SK-N-SH (cell line): ENCODE measurements around the gene HOTAIR. TPM values are rescaled to one million over a fixed set of nuclear protein-coding genes. Genes with fewer than 3 reads are reported as not detected.

ENCODE experiments used
- CTCF ChIA-PET: fragments of 300-600, 350-600 bp; formaldehyde crosslinking; extraction: SDS; loops from one replicate; lab custom pipeline; 2021; lab: Yijun Ruan, JAX
- POLR2A ChIA-PET: fragments of 350-600 bp; sonication (Branson Sonifier 250); formaldehyde crosslinking; extraction: SDS; loops from one replicate; lab custom pipeline; 2020; ENCODE audit warnings: antibody characterized with exemption, inconsistent platforms; lab: Yijun Ruan, JAX
- DNase-seq: peaks from one replicate; pipeline ENCODE4 v3.0.0; 2012
- H2AFZ ChIP-seq: fragments of 200-600 bp; sonication (generic); 2 replicates; pipeline ENCODE4 v1.8.1; 2016; ENCODE audit warnings: antibody characterized with exemption, mild to moderate bottlenecking, low read depth
- H3F3A ChIP-seq: fragments of 200-600 bp; sonication (generic); replicated peaks from 2 replicates; pipeline ENCODE3; 2016; ENCODE audit warnings: antibody characterized with exemption, mild to moderate bottlenecking; ENCODE audit not compliant: insufficient read depth
- H3K27ac ChIP-seq, 2 experiments: fragments of 200-500 bp in 1 of 2; fragments of 200-600 bp in 1 of 2; sonication (Bioruptor generic) in 1 of 2; sonication (generic), shearing (Covaris generic) in 1 of 2; 2 replicates each; pipeline versions ENCODE4 v1.5.1 to v1.6.1; 2014 to 2016; ENCODE audit warnings: low read depth in 2 of 2, inconsistent platforms in 1 of 2, low read length in 1 of 2, mild to moderate bottlenecking in 1 of 2, mixed read lengths in 1 of 2
- H3K27me3 ChIP-seq: fragments of 200-600 bp; sonication (generic), shearing (Covaris generic); 2 replicates; pipeline ENCODE4 v1.6.1; 2016; ENCODE audit warnings: mixed run types; ENCODE audit not compliant: insufficient read depth
- H3K36me3 ChIP-seq, 2 experiments: fragments of 200-500 bp in 1 of 2; fragments of 200-600 bp in 1 of 2; sonication (Bioruptor generic) in 1 of 2; sonication (generic) in 1 of 2; replicated peaks in 1 of 2; 2 replicates each; pipeline versions ENCODE3 to v1.5.1; 2014 to 2016; ENCODE audit warnings: low read length in 1 of 2, mild to moderate bottlenecking in 1 of 2; ENCODE audit not compliant: insufficient read depth in 2 of 2, control insufficient read depth in 1 of 2
- H3K4me1 ChIP-seq, 2 experiments: fragments of 200-500 bp in 1 of 2; fragments of 200-600 bp in 1 of 2; sonication (Bioruptor generic) in 1 of 2; sonication (generic), shearing (Covaris generic) in 1 of 2; 2 replicates each; pipeline versions ENCODE4 v1.5.1 to v1.6.1; 2014 to 2016; ENCODE audit warnings: low read depth in 1 of 2, low read length in 1 of 2, mixed run types in 1 of 2; ENCODE audit not compliant: insufficient read depth in 2 of 2, control insufficient read depth in 1 of 2
- H3K4me2 ChIP-seq: fragments of 200-600 bp; sonication (generic), shearing (Covaris generic); 2 replicates; pipeline ENCODE4 v1.6.1; 2017; ENCODE audit warnings: mixed run types
- H3K4me3 ChIP-seq, 2 experiments: fragments of 200-500 bp in 1 of 2; fragments of 200-600 bp in 1 of 2; sonication (Bioruptor generic) in 1 of 2; sonication (generic), shearing (Covaris generic) in 1 of 2; 2 replicates each; pipeline versions ENCODE4 v1.5.1 to v1.8.1; 2014 to 2016; ENCODE audit warnings: low read depth in 2 of 2, inconsistent platforms in 1 of 2, low read length in 1 of 2, mild to moderate bottlenecking in 1 of 2, mixed read lengths in 1 of 2, moderate library complexity in 1 of 2
- H3K79me2 ChIP-seq: fragments of 200-600 bp; sonication (generic); 2 replicates; pipeline ENCODE4 v1.8.1; 2017; ENCODE audit warnings: mild to moderate bottlenecking; ENCODE audit not compliant: insufficient read depth
- H3K9ac ChIP-seq: fragments of 200-600 bp; sonication (generic); 2 replicates; pipeline ENCODE4 v1.6.1; 2017; ENCODE audit warnings: mixed run types
- H3K9me2 ChIP-seq: fragments of 200-600 bp; sonication (generic); 2 replicates; pipeline ENCODE4 v1.6.1; 2017; ENCODE audit warnings: mixed run types
- H3K9me3 ChIP-seq: fragments of 200-600 bp; sonication (generic); 2 replicates; pipeline ENCODE4 v1.6.1; 2017; ENCODE audit warnings: mixed run types, mild to moderate bottlenecking, moderate library complexity
- H4K20me1 ChIP-seq: fragments of 200-600 bp; sonication (generic); 2 replicates; pipeline ENCODE4 v1.6.1; 2017; ENCODE audit warnings: mild to moderate bottlenecking, mixed run types; ENCODE audit not compliant: insufficient read depth
- POLR2AphosphoS5 ChIP-seq: IDR thresholded peaks from 2 replicates; pipeline ENCODE4 v1.6.1; 2012; ENCODE audit warnings: low read depth, low read length
- RAD21 ChIP-seq: IDR thresholded peaks from 2 replicates; pipeline ENCODE4 v1.6.1; 2012; ENCODE audit warnings: mild to moderate bottlenecking, low read length
- RCOR1 ChIP-seq: fragments of 150-350 bp; IDR thresholded peaks from 2 replicates; pipeline ENCODE4 v1.6.1; 2017; ENCODE audit warnings: antibody characterized with exemption, low read length
- RFX5 ChIP-seq: IDR thresholded peaks from 2 replicates; pipeline ENCODE4 v1.6.1; 2012; ENCODE audit warnings: mild to moderate bottlenecking, improper control_type of control experiment, low read length
- SMC3 ChIP-seq: IDR thresholded peaks from 2 replicates; pipeline ENCODE4 v1.6.1; 2012; ENCODE audit warnings: low read depth, low read length, improper control_type of control experiment
- WGBS: methylation state at CpG from one replicate; pipeline ENCODE4 v1.1.6; 2017; ENCODE audit warnings: low lambda C conversion rate; 5-methylcytosine and 5-hydroxymethylcytosine counted together
- polyA plus RNA-seq, 3 experiments: library from polyadenylated mRNA; depleted of rRNA; stranded (reverse); fragments of >200 nt; gene quantifications; 2 replicates each; pipeline ENCODE4 v1.2.3, GENCODE V29; 2012
- TF ChIP-seq, protein P1 (sequence below): fragments of 200-600 bp; sonication (generic); IDR thresholded peaks from 2 replicates; pipeline ENCODE4 v1.6.1; 2017; ENCODE audit warnings: antibody characterized with exemption, mild to moderate bottlenecking, moderate library complexity
- TF ChIP-seq, protein P2 (sequence below): IDR thresholded peaks from 2 replicates; pipeline ENCODE4 v1.4.0; 2012; ENCODE audit warnings: low read depth, borderline replicate concordance
- TF ChIP-seq, protein P3 (sequence below): IDR thresholded peaks from 2 replicates; pipeline ENCODE4 v1.6.1; 2012; ENCODE audit warnings: mild to moderate bottlenecking, low read depth, low read length, moderate library complexity
- TF ChIP-seq, protein P4 (sequence below): IDR thresholded peaks from 2 replicates; pipeline ENCODE4; 2012

Gene HOTAIR
- polyA plus RNA-seq, 1 of the 3 experiments (the other 2 are of a cell fraction), result not detected

DNA sequence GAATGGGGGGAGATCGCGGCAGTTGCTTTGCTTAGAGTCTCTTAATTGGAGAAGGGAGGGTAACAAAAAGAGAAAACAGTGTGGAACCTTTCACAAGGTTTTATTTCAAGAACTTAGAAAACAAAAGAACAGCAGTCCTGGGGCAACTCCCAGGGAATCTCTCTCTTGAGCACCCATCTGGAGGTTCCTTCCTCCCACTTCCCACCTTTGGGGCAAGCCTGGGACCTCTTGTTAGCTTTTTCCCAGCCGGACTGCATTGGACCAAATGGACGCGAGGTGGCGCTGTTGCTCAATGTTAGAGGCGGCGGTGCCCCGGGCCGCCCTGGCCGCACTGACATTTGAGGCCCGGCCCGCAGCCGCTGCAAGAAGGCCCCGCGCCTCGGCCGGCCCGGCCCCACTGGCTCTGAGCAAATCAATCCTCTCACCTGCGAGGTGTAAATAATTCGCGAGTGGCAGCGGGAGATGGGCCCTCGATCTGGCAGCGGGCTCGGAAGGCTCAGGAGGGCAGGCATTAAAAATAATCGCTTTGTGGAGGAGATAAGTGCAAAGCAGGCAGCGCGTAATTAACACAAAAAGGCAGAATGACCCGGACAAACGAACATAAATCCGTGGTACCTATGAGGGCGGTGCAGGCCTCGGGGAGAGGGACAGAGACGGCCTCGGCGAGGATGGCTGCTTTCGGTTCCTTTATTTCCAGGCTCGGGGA is 31.3 kb upstream of the HOTAIR start:
- no peaks in the 10 kb centered on the region for H3K9me2 ChIP-seq
- H2AFZ ChIP-seq, result peak overlapping the region; percentile 68
- no peak overlapping the region for H3K4me3 ChIP-seq
- H3K9ac ChIP-seq, result no peak overlapping the region
- peak overlapping the region; percentile 63 for H3K4me2 ChIP-seq
- no peaks in the 10 kb centered on the region for H3F3A ChIP-seq
- peak; percentile 93 for DNase-seq
- ChIA-PET POLR2A (no interaction called here), CTCF (interaction anchor here (0.6 to 24.5 kb wide), 40 partner anchors 9 to 408 kb away, joined by 3 to 568 read pairs (median 5); partner anchors contain the start of genes HOXC10, HOXC4, HOXC5 and HOXC6)
- no peaks in the 10 kb centered on the region for H3K27me3 ChIP-seq
- no peak for TF ChIP-seq RFX5
- TF ChIP-seq RCOR1, result 0 out of 2 replicates have a peak, but pooled peaks have one; percentile 28
- TF ChIP-seq RAD21, result peak; percentile 94
- TF ChIP-seq, protein P1, sequence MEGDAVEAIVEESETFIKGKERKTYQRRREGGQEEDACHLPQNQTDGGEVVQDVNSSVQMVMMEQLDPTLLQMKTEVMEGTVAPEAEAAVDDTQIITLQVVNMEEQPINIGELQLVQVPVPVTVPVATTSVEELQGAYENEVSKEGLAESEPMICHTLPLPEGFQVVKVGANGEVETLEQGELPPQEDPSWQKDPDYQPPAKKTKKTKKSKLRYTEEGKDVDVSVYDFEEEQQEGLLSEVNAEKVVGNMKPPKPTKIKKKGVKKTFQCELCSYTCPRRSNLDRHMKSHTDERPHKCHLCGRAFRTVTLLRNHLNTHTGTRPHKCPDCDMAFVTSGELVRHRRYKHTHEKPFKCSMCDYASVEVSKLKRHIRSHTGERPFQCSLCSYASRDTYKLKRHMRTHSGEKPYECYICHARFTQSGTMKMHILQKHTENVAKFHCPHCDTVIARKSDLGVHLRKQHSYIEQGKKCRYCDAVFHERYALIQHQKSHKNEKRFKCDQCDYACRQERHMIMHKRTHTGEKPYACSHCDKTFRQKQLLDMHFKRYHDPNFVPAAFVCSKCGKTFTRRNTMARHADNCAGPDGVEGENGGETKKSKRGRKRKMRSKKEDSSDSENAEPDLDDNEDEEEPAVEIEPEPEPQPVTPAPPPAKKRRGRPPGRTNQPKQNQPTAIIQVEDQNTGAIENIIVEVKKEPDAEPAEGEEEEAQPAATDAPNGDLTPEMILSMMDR, result peak; percentile 89
- TF ChIP-seq, protein P2, sequence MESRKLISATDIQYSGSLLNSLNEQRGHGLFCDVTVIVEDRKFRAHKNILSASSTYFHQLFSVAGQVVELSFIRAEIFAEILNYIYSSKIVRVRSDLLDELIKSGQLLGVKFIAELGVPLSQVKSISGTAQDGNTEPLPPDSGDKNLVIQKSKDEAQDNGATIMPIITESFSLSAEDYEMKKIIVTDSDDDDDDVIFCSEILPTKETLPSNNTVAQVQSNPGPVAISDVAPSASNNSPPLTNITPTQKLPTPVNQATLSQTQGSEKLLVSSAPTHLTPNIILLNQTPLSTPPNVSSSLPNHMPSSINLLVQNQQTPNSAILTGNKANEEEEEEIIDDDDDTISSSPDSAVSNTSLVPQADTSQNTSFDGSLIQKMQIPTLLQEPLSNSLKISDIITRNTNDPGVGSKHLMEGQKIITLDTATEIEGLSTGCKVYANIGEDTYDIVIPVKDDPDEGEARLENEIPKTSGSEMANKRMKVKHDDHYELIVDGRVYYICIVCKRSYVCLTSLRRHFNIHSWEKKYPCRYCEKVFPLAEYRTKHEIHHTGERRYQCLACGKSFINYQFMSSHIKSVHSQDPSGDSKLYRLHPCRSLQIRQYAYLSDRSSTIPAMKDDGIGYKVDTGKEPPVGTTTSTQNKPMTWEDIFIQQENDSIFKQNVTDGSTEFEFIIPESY, result no peak
- peak; percentile 97 for TF ChIP-seq SMC3
- TF ChIP-seq, protein P3, sequence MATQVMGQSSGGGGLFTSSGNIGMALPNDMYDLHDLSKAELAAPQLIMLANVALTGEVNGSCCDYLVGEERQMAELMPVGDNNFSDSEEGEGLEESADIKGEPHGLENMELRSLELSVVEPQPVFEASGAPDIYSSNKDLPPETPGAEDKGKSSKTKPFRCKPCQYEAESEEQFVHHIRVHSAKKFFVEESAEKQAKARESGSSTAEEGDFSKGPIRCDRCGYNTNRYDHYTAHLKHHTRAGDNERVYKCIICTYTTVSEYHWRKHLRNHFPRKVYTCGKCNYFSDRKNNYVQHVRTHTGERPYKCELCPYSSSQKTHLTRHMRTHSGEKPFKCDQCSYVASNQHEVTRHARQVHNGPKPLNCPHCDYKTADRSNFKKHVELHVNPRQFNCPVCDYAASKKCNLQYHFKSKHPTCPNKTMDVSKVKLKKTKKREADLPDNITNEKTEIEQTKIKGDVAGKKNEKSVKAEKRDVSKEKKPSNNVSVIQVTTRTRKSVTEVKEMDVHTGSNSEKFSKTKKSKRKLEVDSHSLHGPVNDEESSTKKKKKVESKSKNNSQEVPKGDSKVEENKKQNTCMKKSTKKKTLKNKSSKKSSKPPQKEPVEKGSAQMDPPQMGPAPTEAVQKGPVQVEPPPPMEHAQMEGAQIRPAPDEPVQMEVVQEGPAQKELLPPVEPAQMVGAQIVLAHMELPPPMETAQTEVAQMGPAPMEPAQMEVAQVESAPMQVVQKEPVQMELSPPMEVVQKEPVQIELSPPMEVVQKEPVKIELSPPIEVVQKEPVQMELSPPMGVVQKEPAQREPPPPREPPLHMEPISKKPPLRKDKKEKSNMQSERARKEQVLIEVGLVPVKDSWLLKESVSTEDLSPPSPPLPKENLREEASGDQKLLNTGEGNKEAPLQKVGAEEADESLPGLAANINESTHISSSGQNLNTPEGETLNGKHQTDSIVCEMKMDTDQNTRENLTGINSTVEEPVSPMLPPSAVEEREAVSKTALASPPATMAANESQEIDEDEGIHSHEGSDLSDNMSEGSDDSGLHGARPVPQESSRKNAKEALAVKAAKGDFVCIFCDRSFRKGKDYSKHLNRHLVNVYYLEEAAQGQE, result no peak
- H3K36me3 ChIP-seq, result no peaks in the 10 kb centered on the region
- no peaks in the 10 kb centered on the region for H3K9me3 ChIP-seq
- 44% methylated on average over 26 of the region's 39 CpGs for WGBS
- no peaks in the 10 kb centered on the region for H4K20me1 ChIP-seq
- no peak overlapping the region for H3K27ac ChIP-seq
- no peaks in the 10 kb centered on the region for H3K79me2 ChIP-seq
- peaks cover 0 to 23% of the 10 kb centered on the region in 2 experiments; a peak in 1 of 4 replicates for H3K4me1 ChIP-seq

DNA sequence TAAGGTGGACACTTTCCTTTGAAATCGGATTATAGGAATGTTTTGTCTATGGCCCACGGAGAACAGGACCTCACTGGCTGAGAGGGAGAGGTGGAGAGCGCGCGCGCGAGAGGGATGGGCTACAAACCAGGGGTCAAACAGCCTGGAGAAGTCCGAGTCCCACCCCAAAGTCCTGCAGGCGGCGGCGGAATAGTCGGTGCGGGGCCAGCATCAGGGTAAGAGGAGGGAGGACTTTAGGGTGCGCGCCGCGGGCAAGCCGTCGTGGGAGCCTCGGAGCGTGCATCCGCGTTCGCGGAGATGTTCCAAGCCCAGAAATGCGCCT is 30.7 kb upstream of the HOTAIR start:
- no peak overlapping the region for H3K4me2 ChIP-seq
- H3K27ac ChIP-seq, result no peak overlapping the region

More for the DNA sequence above, 30.7 kb upstream of the HOTAIR start:
- no peaks in the 10 kb centered on the region for H4K20me1 ChIP-seq
- no peaks in the 10 kb centered on the region for H3K36me3 ChIP-seq
- no peak overlapping the region for H3K4me3 ChIP-seq
- no peak overlapping the region for H2AFZ ChIP-seq
- H3K9ac ChIP-seq, result no peak overlapping the region
- peaks cover 0 to 27% of the 10 kb centered on the region in 2 experiments; a peak in 1 of 4 replicates for H3K4me1 ChIP-seq
- no peaks in the 10 kb centered on the region for H3K27me3 ChIP-seq
- WGBS, result 40% methylated on average over 26 of the region's 26 CpGs
- H3K79me2 ChIP-seq, result no peaks in the 10 kb centered on the region
- DNase-seq, result no peak
- H3K9me3 ChIP-seq, result no peaks in the 10 kb centered on the region
- CTCF ChIA-PET, result interaction anchor here (0.6 to 24.5 kb wide), 37 partner anchors 8 to 408 kb away, joined by 3 to 568 read pairs (median 5); partner anchors contain the start of genes HOXC10, HOXC4, HOXC5 and HOXC6
- no peaks in the 10 kb centered on the region for H3F3A ChIP-seq
- POLR2A ChIA-PET, result no interaction called here
- TF ChIP-seq POLR2AphosphoS5, result no peak
- TF ChIP-seq, protein P4, sequence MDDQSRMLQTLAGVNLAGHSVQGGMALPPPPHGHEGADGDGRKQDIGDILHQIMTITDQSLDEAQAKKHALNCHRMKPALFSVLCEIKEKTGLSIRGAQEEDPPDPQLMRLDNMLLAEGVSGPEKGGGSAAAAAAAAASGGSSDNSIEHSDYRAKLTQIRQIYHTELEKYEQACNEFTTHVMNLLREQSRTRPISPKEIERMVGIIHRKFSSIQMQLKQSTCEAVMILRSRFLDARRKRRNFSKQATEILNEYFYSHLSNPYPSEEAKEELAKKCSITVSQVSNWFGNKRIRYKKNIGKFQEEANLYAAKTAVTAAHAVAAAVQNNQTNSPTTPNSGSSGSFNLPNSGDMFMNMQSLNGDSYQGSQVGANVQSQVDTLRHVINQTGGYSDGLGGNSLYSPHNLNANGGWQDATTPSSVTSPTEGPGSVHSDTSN, result no peak
- TF ChIP-seq, all 33 proteins: peak for 0
- no peaks in the 10 kb centered on the region for H3K9me2 ChIP-seq
